Measurements from ENCODE around the gene ZBED6. TPM values are rescaled to one million over a fixed set of nuclear protein-coding genes. Genes with fewer than 3 reads are reported as not detected.
"Not testable (repeated sequence)": the region's sequence is repeated elsewhere in the genome, so short reads cannot be mapped to it uniquely, and the experiment has no call there.

Gene ZBED6
- total and polyA plus RNA-seq, 4 donors: 2.4 to 14.1 (median 3.9) TPM

DNA sequence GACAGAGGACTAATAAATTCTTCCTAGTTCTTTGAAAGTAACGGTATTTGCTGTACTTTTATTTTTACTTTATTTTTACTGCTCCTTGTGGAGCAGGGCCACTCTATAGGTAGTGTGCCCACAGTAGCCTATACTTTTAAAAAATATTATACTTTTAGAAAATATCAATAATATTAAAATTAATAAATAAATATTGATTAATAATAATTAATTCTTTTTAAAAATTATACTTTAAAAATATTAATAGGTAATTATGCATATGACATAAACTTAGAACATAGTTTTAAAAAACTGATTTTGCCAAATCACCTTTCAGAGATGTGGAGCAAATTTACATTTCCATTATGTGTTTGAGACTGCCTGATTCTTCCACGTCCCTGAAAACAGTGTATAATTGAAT is 30.8 kb downstream of the ZBED6 start:
- H3K4me1 ChIP-seq (ENCODE audit: control insufficient read depth in 4 of 4, insufficient read depth in 4 of 4, low read length in 3 of 4): no peaks in the 10 kb centered on the region
- no peak for DNase-seq (ENCODE audit: low spot score)
- H3K4me3 ChIP-seq (ENCODE audit: low read depth in 1 of 3, low read length in 3 of 3): no peak overlapping the region
- 95% methylated on average over 2 of the region's 2 CpGs for WGBS
- peaks cover 1 to 65% (median 50%) of the 10 kb centered on the region in 4 donors for H3K36me3 ChIP-seq (ENCODE audit: control insufficient read depth in 4 of 4, insufficient read depth in 3 of 4, low read depth in 1 of 4, low read length in 3 of 4)
- H3K27me3 ChIP-seq (ENCODE audit: control insufficient read depth in 4 of 4, insufficient read depth in 4 of 4, low read length in 3 of 4): no peaks in the 10 kb centered on the region
- no peaks in the 10 kb centered on the region for H3K9me3 ChIP-seq (ENCODE audit: control insufficient read depth in 4 of 4, low read length in 3 of 4)
- H3K27ac ChIP-seq (ENCODE audit: low read depth in 1 of 2, low read length in 2 of 2): no peak overlapping the region
- no peak overlapping the region for H3K9ac ChIP-seq (ENCODE audit: low read depth in 1 of 2, low read length in 2 of 2)
- TF ChIP-seq NR2F2 (IDR thresholded peaks at IDR 0.05) (no peak), HNF4G (IDR thresholded peaks at IDR 0.05) (no peak), FOXA1 (IDR thresholded peaks at IDR 0.05) (no peak)
- TF ChIP-seq, protein P1, sequence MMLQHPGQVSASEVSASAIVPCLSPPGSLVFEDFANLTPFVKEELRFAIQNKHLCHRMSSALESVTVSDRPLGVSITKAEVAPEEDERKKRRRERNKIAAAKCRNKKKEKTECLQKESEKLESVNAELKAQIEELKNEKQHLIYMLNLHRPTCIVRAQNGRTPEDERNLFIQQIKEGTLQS (IDR thresholded peaks at IDR 0.05): no peak

DNA sequence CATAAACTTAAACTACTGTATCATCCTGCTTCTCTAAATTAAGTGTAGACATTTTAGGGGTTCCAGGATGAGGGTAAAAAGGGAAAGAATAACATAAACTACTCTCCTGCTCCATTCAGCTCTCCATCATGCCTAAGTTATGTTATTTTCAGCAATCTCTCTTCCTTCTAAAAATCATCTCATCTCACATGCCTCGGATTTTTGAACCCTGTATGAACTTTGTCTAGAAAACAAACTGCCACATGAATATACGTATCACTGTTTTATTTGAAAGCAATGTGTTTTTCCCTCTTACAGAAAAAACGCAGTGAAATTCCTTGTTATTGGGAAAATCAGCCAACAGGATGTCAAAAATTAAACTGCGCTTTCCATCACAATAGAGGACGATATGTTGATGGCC is 32.6 kb downstream of the ZBED6 start:
- H3K9me3 ChIP-seq (ENCODE audit: control insufficient read depth in 4 of 4, low read length in 3 of 4): no peaks in the 10 kb centered on the region
- 85% methylated on average over 5 of the region's 5 CpGs for WGBS
- no peak for DNase-seq (ENCODE audit: low spot score)
- no peak for TF ChIP-seq SP1 (IDR thresholded peaks at IDR 0.05)
- TF ChIP-seq TAF1 (conservative IDR thresholded peaks at IDR 0.05): no peak
- no peak for TF ChIP-seq RAD21 (IDR thresholded peaks at IDR 0.05)
- no peak for TF ChIP-seq HNF4G (IDR thresholded peaks at IDR 0.05)
- no peak for TF ChIP-seq FOXA1 (IDR thresholded peaks at IDR 0.05)
- no peak for TF ChIP-seq YY1 (IDR thresholded peaks at IDR 0.05)
- TF ChIP-seq JUND (IDR thresholded peaks at IDR 0.05): no peak
- TF ChIP-seq, protein P2, sequence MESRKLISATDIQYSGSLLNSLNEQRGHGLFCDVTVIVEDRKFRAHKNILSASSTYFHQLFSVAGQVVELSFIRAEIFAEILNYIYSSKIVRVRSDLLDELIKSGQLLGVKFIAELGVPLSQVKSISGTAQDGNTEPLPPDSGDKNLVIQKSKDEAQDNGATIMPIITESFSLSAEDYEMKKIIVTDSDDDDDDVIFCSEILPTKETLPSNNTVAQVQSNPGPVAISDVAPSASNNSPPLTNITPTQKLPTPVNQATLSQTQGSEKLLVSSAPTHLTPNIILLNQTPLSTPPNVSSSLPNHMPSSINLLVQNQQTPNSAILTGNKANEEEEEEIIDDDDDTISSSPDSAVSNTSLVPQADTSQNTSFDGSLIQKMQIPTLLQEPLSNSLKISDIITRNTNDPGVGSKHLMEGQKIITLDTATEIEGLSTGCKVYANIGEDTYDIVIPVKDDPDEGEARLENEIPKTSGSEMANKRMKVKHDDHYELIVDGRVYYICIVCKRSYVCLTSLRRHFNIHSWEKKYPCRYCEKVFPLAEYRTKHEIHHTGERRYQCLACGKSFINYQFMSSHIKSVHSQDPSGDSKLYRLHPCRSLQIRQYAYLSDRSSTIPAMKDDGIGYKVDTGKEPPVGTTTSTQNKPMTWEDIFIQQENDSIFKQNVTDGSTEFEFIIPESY (IDR thresholded peaks at IDR 0.05): no peak
- TF ChIP-seq NR2F2 (IDR thresholded peaks at IDR 0.05): no peak
- TF ChIP-seq, protein P3, sequence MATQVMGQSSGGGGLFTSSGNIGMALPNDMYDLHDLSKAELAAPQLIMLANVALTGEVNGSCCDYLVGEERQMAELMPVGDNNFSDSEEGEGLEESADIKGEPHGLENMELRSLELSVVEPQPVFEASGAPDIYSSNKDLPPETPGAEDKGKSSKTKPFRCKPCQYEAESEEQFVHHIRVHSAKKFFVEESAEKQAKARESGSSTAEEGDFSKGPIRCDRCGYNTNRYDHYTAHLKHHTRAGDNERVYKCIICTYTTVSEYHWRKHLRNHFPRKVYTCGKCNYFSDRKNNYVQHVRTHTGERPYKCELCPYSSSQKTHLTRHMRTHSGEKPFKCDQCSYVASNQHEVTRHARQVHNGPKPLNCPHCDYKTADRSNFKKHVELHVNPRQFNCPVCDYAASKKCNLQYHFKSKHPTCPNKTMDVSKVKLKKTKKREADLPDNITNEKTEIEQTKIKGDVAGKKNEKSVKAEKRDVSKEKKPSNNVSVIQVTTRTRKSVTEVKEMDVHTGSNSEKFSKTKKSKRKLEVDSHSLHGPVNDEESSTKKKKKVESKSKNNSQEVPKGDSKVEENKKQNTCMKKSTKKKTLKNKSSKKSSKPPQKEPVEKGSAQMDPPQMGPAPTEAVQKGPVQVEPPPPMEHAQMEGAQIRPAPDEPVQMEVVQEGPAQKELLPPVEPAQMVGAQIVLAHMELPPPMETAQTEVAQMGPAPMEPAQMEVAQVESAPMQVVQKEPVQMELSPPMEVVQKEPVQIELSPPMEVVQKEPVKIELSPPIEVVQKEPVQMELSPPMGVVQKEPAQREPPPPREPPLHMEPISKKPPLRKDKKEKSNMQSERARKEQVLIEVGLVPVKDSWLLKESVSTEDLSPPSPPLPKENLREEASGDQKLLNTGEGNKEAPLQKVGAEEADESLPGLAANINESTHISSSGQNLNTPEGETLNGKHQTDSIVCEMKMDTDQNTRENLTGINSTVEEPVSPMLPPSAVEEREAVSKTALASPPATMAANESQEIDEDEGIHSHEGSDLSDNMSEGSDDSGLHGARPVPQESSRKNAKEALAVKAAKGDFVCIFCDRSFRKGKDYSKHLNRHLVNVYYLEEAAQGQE (IDR thresholded peaks at IDR 0.05): no peak
- no peak for TF ChIP-seq GABPA (IDR thresholded peaks at IDR 0.05 in 1 of 2, conservative IDR thresholded peaks at IDR 0.05 in 1 of 2)
- peaks cover 4 to 67% (median 46%) of the 10 kb centered on the region in 4 donors for H3K36me3 ChIP-seq (ENCODE audit: control insufficient read depth in 4 of 4, insufficient read depth in 3 of 4, low read depth in 1 of 4, low read length in 3 of 4)
- no peaks in the 10 kb centered on the region for H3K4me1 ChIP-seq (ENCODE audit: control insufficient read depth in 4 of 4, insufficient read depth in 4 of 4, low read length in 3 of 4)
- H3K27me3 ChIP-seq (ENCODE audit: control insufficient read depth in 4 of 4, insufficient read depth in 4 of 4, low read length in 3 of 4): no peaks in the 10 kb centered on the region
- no peak overlapping the region for H3K9ac ChIP-seq (ENCODE audit: low read depth in 1 of 2, low read length in 2 of 2)
- H3K27ac ChIP-seq (ENCODE audit: low read depth in 1 of 2, low read length in 2 of 2): no peak overlapping the region
- no peak overlapping the region for H3K4me3 ChIP-seq (ENCODE audit: low read depth in 1 of 3, low read length in 3 of 3)

DNA sequence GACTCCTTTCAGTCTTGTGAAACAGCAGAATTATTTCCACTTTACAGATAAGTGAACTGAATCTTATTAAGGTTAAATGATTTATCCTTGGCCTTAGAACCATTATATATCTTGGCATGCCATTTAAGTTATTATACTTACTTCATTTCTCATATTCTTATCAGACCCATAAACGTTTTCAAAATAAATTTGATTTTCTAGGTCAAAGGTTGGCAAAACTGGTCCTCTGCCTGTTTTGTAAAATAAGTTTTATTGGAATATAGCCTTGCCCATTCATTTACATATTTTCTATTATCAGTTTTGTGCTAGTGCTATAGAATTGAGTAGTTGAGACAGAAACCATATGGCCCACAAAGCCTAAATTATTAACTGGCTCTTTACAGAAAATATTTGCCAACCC is 33.1 kb downstream of the ZBED6 start:
- Histone ChIP-seq H3K9ac (ENCODE audit: low read depth in 1 of 2, low read length in 2 of 2) (no peak overlapping the region), H3K4me1 (ENCODE audit: control insufficient read depth in 4 of 4, insufficient read depth in 4 of 4, low read length in 3 of 4) (no peaks in the 10 kb centered on the region), H3K36me3 (ENCODE audit: control insufficient read depth in 4 of 4, insufficient read depth in 3 of 4, low read depth in 1 of 4, low read length in 3 of 4) (peaks cover 4 to 64% (median 42%) of the 10 kb centered on the region in 4 donors), H3K27me3 (ENCODE audit: control insufficient read depth in 4 of 4, insufficient read depth in 4 of 4, low read length in 3 of 4) (no peaks in the 10 kb centered on the region), H3K9me3 (ENCODE audit: control insufficient read depth in 4 of 4, low read length in 3 of 4) (no peaks in the 10 kb centered on the region), H3K4me3 (ENCODE audit: low read depth in 1 of 3, low read length in 3 of 3) (no peak overlapping the region), H3K27ac (ENCODE audit: low read depth in 1 of 2, low read length in 2 of 2) (no peak overlapping the region)
- TF ChIP-seq YY1 (IDR thresholded peaks at IDR 0.05) (no peak), JUND (IDR thresholded peaks at IDR 0.05) (no peak), HNF4G (IDR thresholded peaks at IDR 0.05) (no peak), FOXA1 (IDR thresholded peaks at IDR 0.05) (no peak), GABPA (IDR thresholded peaks at IDR 0.05 in 1 of 2, conservative IDR thresholded peaks at IDR 0.05 in 1 of 2) (no peak)
- TF ChIP-seq, protein P2 (IDR thresholded peaks at IDR 0.05): no peak
- 25% methylated on average over 1 of the region's 1 CpG for WGBS
- no peak for DNase-seq (ENCODE audit: low spot score)

DNA sequence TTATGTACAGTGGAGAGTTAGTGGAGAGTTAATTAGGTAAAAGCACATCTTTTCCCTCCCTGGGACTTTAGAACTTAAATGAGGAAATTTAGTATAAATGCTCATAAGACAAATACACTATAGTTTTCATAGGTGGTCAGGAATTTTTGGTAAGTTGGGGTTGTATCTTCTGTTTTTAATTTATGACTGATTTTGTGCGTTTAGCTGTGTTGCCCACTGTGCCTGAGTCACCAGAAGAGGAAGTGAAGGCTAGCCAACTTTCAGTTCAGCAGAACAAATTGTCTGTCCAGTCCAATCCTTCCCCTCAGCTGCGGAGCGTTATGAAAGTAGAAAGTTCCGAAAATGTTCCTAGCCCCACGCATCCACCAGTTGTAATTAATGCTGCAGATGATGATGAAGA is 33.8 kb downstream of the ZBED6 start:
- not testable (repeated sequence) for H3K27me3 ChIP-seq (ENCODE audit: control insufficient read depth in 4 of 4, insufficient read depth in 4 of 4, low read length in 3 of 4); DNase-seq (ENCODE audit: low spot score); H3K9ac ChIP-seq (ENCODE audit: low read depth in 1 of 2, low read length in 2 of 2); H3K4me3 ChIP-seq (ENCODE audit: low read depth in 1 of 3, low read length in 3 of 3); H3K4me1 ChIP-seq (ENCODE audit: control insufficient read depth in 4 of 4, insufficient read depth in 4 of 4, low read length in 3 of 4); H3K9me3 ChIP-seq (ENCODE audit: control insufficient read depth in 4 of 4, low read length in 3 of 4); H3K27ac ChIP-seq (ENCODE audit: low read depth in 1 of 2, low read length in 2 of 2)
- H3K36me3 ChIP-seq (ENCODE audit: control insufficient read depth in 4 of 4, insufficient read depth in 3 of 4, low read depth in 1 of 4, low read length in 3 of 4): peaks cover 6 to 67% (median 48%) of the 10 kb centered on the region in 4 donors
- 77% methylated on average over 5 of the region's 5 CpGs for WGBS
